Stimulated activated CD4-positive, alpha-beta T cell treated with anti-CD3 and anti-CD28 coated beads, Interleukin-2, amount 100 ng/mL, for 4 hours (primary cell): ENCODE measurements around the gene EID2B.

Source experiments
- DNase-seq: peaks from one replicate; pipeline ENCODE4 v3.0.0-alpha.2; 2020; ENCODE audit warnings: low read depth

EID2B gene

DNA sequence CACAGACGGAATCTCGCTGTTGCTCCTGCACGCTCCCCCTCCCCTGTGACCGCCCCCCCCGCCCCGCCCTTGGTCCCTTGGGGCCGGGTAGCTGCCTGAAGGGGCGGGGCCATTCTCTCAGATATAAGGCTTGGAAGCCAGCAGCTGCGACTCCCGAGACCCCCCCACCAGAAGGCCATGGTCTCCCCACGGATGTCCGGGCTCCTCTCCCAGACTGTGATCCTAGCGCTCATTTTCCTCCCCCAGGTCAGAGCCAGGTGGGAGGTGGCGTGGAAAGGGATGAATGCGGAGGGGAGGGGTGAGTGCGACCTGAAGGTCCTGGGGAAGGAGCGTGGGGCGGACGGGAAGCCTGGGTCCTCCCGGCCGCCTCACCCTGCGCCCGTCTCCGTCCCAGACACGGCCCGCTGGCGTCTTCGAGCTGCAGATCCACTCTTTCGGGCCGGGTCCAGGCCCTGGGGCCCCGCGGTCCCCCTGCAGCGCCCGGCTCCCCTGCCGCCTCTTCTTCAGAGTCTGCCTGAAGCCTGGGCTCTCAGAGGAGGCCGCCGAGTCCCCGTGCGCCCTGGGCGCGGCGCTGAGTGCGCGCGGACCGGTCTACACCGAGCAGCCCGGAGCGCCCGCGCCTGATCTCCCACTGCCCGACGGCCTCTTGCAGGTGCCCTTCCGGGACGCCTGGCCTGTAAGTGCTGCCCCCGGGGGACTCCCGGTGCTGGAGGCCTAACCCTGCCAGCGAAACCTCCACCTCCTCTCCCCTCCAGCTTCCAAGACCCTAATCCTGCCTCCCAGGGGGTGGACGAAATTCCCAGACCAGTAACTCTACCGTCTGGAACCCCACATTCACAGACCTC is 33.6 kb downstream of the EID2B start, which contains the start of gene DLL3:
Gene DLL3, plus strand, starts transcription at position 150 of the 845 bp plus-strand sequence. Its CDS starts 28 bp downstream, at position 178.
- DNase-seq, result no peak

DNA sequence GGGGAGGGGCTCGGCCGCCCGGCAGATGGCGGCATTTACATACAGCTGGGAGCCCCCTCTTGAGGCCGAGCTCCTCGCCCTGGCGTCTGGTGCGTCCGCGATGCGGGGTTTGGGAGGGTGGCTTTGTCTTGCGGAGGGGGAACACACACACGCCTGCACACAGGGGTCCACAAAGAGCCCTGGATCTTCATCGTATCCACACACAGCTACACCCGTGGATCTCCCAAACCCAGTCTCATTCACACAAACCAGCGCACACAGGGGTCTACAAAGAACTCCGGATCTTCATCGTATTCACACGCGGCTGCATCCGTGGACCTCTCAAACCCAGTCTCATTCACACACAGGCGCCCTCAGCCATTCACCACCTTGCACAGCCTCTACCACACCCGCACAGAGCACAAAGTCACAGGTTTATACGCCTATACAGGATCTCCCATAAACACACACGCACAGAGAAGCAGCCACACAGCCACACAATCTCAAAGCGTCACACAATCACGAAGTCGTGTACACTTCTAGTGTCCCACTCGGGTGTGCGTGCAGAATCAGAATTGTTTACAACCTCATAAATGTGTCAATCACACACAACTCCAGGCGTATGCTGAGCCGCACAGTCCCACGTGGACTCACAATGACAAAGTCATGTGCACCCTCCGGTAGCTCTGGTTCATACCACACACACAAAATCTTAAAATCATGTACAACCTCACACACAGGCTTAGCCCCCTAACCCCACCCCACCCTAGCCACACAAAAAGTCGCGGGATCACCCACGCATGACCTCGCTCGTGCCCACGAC is 34.5 kb downstream of the EID2B start:
- no peak for DNase-seq

DNA sequence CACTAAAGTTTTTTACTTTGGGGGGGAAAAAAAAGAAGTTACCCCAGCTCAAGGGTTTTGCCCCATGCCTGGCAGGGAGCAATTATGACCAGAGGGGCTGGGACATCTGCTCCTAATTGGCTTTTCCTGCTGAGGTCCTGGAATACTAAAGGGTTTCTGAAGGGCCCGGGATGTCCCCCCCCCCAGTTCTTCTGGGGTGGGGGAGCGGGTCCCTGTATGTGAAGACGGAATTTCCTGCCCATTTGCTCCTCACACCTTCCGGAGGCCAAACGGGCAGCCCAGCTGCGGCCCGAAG is 35.0 kb downstream of the EID2B start:
- DNase-seq, result no peak

DNA sequence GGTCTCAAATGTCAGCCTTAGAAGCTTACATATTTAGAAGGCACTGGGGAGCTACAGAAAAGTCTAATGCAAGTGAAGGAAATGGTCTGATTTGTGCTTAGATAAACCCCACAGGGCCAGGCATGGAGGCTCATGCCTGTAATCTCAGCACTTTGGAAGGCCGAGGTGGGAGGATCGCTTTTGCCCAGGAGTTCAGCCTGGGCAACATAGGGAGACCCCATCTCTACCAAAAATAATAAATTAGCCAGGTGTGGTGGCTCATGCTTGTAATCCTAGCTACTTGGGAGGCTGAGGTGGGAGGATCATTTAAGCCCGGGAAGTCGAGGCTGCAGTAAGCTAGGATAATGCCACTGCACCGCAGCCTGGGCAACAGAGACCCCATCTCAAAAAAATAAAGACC is 36.6 kb downstream of the EID2B start:
- no peak for DNase-seq

DNA sequence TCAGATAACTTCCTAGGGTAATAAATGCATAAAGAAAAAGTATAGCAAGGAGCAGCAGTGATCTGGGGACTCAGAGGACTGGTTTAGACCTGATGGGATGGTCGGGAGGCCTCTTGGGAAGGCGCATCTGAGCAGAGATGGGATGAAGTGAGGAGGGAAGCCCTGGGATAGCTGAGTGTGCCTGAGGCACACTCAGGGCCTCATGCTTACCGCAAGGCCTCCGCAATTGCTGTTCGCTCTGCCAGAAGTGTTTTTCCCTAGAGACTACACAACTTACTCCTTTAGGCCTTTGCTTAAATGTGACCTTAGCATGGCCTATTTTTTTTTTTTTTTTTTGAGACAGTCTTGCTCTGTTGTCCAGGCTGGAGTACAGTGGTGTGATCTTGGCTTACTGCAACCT is 38.0 kb downstream of the EID2B start:
- DNase-seq, result no peak

DNA sequence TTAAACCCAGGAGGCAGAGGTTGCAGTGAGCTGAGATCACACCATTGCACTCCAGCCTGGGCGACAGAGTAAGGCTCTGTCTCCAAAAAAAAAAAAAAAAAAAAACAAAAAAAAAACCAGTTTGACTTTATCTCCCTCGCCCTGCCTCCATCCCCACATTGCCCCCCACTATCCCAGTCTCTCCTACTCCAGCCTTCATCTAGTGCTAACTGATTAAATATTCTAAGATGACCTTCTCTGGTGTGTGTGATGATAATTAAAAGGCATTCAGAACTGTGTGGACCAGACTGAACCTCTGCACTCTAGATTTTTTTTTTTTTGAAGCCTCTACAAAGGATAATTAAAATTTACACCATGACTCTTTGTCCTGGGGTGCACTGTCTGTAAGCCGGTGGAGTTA is 39.9 kb downstream of the EID2B start:
- no peak for DNase-seq

DNA sequence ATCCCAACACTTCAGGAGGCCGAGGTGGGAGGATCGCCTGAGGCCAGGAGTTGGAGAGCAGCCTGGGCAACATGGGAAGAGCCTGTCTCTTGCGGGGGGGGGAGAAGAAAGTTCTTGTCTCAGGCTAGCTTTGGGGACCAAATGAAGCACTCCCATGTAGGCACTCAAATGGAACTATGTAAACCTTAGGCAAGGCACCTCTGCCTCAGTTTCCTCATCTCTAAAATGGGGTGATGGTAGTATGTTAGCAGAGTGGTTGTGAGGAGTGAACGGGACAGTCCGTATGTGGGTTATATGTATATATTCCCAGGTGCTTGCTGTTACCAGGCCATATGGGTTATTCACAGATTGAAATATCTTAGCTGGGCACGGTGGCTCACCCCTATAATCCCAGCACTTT is 40.4 kb downstream of the EID2B start:
- no peak for DNase-seq

DNA sequence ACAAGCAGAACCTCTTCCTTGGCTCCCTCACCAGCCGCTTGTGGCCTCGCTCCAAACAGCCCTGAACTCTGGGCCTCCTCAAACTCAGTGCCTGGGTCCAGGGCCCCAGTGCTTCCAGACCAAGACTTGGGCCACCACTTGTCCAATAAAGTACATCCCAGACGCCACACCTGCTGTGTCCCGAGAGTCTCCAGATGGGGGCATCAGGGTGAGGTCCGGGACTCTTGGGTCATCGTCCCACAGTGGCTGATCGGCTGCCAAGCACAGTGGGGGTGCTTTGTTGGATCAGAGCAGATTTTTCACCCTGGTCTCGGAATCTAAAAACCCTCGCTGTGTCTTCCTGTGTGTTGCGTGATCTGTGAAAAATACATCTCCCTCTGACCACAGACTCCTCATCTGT is 42.9 kb downstream of the EID2B start:
- DNase-seq, result no peak

DNA sequence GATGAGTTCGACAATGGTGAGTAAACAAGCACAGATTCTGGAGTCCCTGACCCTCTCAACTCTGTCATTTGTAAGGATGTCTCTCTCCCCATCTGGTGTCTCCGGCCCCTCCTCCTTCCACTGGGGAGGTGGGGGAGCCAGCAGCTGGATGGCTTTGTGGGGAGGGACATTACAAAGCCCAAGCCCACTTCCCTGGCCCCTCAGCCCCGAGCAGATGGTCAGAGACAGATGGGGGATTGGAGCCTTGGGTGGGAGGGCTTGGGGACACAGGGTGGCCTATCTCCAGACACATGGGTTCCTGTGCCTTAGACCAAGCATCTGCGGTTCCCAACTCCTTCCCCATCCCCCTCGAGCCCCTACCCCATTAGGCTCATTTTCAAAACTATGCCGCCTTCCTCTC is 49.5 kb downstream of the EID2B start:
- DNase-seq, result no peak

DNA sequence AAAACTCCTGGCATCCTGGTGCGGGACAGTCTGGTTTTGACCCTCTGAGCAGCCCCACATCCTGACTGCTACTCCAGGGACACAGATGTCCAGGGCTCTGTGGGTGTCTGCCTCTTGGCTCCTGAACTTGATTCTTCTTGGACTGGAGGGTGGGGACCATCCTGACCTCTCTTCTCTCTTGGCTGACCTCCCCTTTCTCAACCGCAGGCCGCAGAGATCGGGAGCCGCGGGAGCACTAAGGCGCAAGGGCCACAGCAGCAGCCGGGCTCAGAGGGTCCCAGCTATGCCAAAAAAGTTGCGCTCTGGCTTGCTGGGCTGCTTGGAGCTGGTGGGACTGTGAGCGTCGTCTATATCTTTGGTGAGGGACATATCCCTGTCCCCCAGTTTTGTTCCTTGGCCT is 51.0 kb downstream of the EID2B start:
- DNase-seq, result no peak

DNA sequence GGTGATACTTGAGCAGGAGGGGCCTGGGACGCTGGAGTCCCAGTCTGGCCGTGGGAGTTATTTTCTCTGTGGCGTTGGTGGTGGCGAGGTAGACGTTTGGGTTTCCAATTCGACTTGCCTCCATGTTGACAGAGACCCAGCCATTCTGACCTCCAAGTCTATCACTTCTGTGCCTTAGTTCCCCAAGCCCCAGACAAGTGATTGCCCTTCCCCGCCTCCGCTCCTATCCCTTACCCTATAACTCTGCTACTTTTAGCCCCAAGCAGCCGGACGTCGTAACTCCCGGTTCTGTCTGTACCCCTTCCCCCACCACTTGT is 51.5 kb downstream of the EID2B start:
- DNase-seq, result no peak
